Ovary (tissue), 3 donors: ENCODE data around the gene TPD52L2.

ENCODE experiments used
- POLR2A ChIP-seq: fragments of 450-650 bp; IDR thresholded peaks from one replicate; pipeline ENCODE4 v1.6.1; 2017; ENCODE audit warnings: antibody characterized with exemption, mild to moderate bottlenecking, moderate library complexity
- TF ChIP-seq, protein P1 (sequence below), 3 donors: fragments of 450-650 bp in 2 of 3; fragments of 200-600 bp in 1 of 3; IDR thresholded peaks; one replicate each; pipeline versions ENCODE4 v1.5.1 to v1.8.0; 2016 to 2022; ENCODE audit warnings: antibody characterized with exemption in 3 of 3, mild to moderate bottlenecking in 1 of 3
- donor health status: DM: no; HTN: no; CAD: no.

GRCh38 chr20:63940071-63940471, 75.0 kb downstream of the TPD52L2 start:
- TF ChIP-seq, protein P1, sequence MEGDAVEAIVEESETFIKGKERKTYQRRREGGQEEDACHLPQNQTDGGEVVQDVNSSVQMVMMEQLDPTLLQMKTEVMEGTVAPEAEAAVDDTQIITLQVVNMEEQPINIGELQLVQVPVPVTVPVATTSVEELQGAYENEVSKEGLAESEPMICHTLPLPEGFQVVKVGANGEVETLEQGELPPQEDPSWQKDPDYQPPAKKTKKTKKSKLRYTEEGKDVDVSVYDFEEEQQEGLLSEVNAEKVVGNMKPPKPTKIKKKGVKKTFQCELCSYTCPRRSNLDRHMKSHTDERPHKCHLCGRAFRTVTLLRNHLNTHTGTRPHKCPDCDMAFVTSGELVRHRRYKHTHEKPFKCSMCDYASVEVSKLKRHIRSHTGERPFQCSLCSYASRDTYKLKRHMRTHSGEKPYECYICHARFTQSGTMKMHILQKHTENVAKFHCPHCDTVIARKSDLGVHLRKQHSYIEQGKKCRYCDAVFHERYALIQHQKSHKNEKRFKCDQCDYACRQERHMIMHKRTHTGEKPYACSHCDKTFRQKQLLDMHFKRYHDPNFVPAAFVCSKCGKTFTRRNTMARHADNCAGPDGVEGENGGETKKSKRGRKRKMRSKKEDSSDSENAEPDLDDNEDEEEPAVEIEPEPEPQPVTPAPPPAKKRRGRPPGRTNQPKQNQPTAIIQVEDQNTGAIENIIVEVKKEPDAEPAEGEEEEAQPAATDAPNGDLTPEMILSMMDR (IDR thresholded peaks at IDR 0.05) = no peak
- no peak for TF ChIP-seq POLR2A
